H1 (cell line): ENCODE measurements around the gene HS1BP3. TPM values are rescaled to one million over a fixed set of nuclear protein-coding genes. Genes with fewer than 3 reads are reported as not detected.

Source experiments
- CTCF ChIA-PET: fragments of 300-600 bp; sonication (Branson Sonifier 250); formaldehyde crosslinking; loops from one replicate; lab custom pipeline; 2021; ENCODE audit not compliant: partially characterized antibody; lab: Charles Lee
- POLR2A ChIA-PET: fragments of 300-600 bp; sonication (Branson Sonifier 250); formaldehyde crosslinking; loops from one replicate; lab custom pipeline; 2021; ENCODE audit warnings: inconsistent platforms; ENCODE audit not compliant: partially characterized antibody; lab: Charles Lee
- DNase-seq, 2 experiments: peaks; one replicate each; pipeline versions ENCODE4 v3.0.0 to v3.0.0-alpha.2; 2010 to 2022; ENCODE audit warnings: low spot score in 2 of 2, low read depth in 1 of 2, mixed read lengths in 1 of 2
- FAIRE-seq: peaks from 2 replicates; lab custom pipeline; 2011; peaks lifted over from hg19 to GRCh38; lab: Jason Lieb, UNC
- H2AFZ ChIP-seq: 2 replicates; pipeline ENCODE4 v1.8.1; 2012; ENCODE audit warnings: low read length, inconsistent platforms
- H2AK5ac ChIP-seq: 2 replicates; pipeline ENCODE4 v1.6.1; 2013; ENCODE audit warnings: low read depth, low read length
- H2BK120ac ChIP-seq: replicated peaks from 2 replicates; pipeline ENCODE3; 2013; ENCODE audit warnings: low read depth, low read length, inconsistent platforms
- H2BK12ac ChIP-seq: 2 replicates; pipeline ENCODE4 v1.6.1; 2013; ENCODE audit warnings: low read depth, low read length
- H2BK15ac ChIP-seq: 2 replicates; pipeline ENCODE4 v1.6.1; 2013; ENCODE audit warnings: low read length
- H2BK20ac ChIP-seq: 2 replicates; pipeline ENCODE4 v1.6.1; 2013; ENCODE audit warnings: low read length
- H2BK5ac ChIP-seq: 2 replicates; pipeline ENCODE4 v1.6.1; 2013; ENCODE audit warnings: low read depth, low read length
- H3K14ac ChIP-seq: 2 replicates; pipeline ENCODE4 v1.6.1; 2013; ENCODE audit warnings: inconsistent platforms; ENCODE audit not compliant: insufficient read length
- H3K18ac ChIP-seq: 2 replicates; pipeline ENCODE4 v1.6.1; 2013; ENCODE audit warnings: low read length; ENCODE audit errors: extremely low read depth
- H3K23ac ChIP-seq: 2 replicates; pipeline ENCODE4 v1.6.1; 2013; ENCODE audit warnings: inconsistent platforms; ENCODE audit not compliant: insufficient read length
- H3K23me2 ChIP-seq: 2 replicates; pipeline ENCODE4 v1.6.1; 2013; ENCODE audit warnings: low read depth, low read length
- H3K27ac ChIP-seq: 2 replicates; pipeline ENCODE4 v1.6.1; 2011; ENCODE audit warnings: low read depth, low read length, inconsistent platforms
- H3K27me3 ChIP-seq, 4 experiments: replicated peaks in 1 of 4; 1 replicate in 1 of 4; 2 replicates in 3 of 4; pipeline versions ENCODE4 v1.6.1 to v1.8.1; 2011 to 2013; ENCODE audit warnings: low read length in 3 of 4, mild to moderate bottlenecking in 3 of 4, inconsistent platforms in 2 of 4, mixed read lengths in 2 of 4, moderate library complexity in 1 of 4; ENCODE audit not compliant: control insufficient read depth in 3 of 4, insufficient read depth in 3 of 4; ENCODE audit errors: extremely low read depth in 1 of 4
- H3K36me3 ChIP-seq, 4 experiments: 2 replicates each; pipeline versions ENCODE4 v1.6.1 to v1.8.1; 2011 to 2013; ENCODE audit warnings: mild to moderate bottlenecking in 4 of 4, low read length in 3 of 4, moderate library complexity in 2 of 4, control low read depth in 1 of 4, inconsistent platforms in 1 of 4; ENCODE audit not compliant: insufficient read depth in 4 of 4, control insufficient read depth in 2 of 4
- H3K4ac ChIP-seq: replicated peaks from 2 replicates; pipeline ENCODE3; 2013; ENCODE audit warnings: low read length, low read depth, mixed read lengths, inconsistent platforms; ENCODE audit not compliant: insufficient read length
- H3K4me1 ChIP-seq, 4 experiments: replicated peaks in 1 of 4; 1 replicate in 1 of 4; 2 replicates in 3 of 4; pipeline versions ENCODE4 v1.6.1 to v1.8.1; 2011 to 2013; ENCODE audit warnings: low read length in 3 of 4, inconsistent platforms in 2 of 4, mixed read lengths in 1 of 4; ENCODE audit not compliant: insufficient read depth in 4 of 4, control insufficient read depth in 3 of 4
- H3K4me2 ChIP-seq, 2 experiments: 2 replicates each; pipeline versions ENCODE4 v1.6.1 to v1.8.1; 2011 to 2013; ENCODE audit warnings: low read depth in 2 of 2, low read length in 2 of 2, control low read depth in 1 of 2, inconsistent platforms in 1 of 2, mild to moderate bottlenecking in 1 of 2; ENCODE audit not compliant: insufficient read depth in 1 of 2
- H3K4me3 ChIP-seq, 4 experiments: fragments of 200-600, 300-600 bp in 1 of 4; sonication (generic), shearing (Covaris generic), sonication (Bioruptor Twin) in 1 of 4; 2 replicates each; pipeline versions ENCODE4 v1.5.1 to v1.8.1; 2011 to 2016; ENCODE audit warnings: low read length in 4 of 4, low read depth in 3 of 4, control low read depth in 2 of 4, inconsistent platforms in 2 of 4, mild to moderate bottlenecking in 2 of 4, mixed read lengths in 1 of 4, moderate library complexity in 1 of 4; ENCODE audit not compliant: insufficient read depth in 2 of 4; ENCODE audit errors: extremely low read depth in 1 of 4
- H3K56ac ChIP-seq: replicated peaks from 2 replicates; pipeline ENCODE3; 2013; ENCODE audit warnings: low read depth, mild to moderate bottlenecking, mixed read lengths, low read length, inconsistent platforms; ENCODE audit not compliant: insufficient read length
- H3K79me1 ChIP-seq: 2 replicates; pipeline ENCODE4 v1.6.1; 2013; ENCODE audit warnings: low read depth, low read length, control low read depth
- H3K79me2 ChIP-seq, 2 experiments: 2 replicates each; pipeline versions ENCODE4 v1.6.1 to v1.8.1; 2012 to 2013; ENCODE audit warnings: low read length in 2 of 2, mild to moderate bottlenecking in 2 of 2, inconsistent platforms in 1 of 2; ENCODE audit not compliant: insufficient read depth in 2 of 2, control insufficient read depth in 1 of 2
- H3K9ac ChIP-seq, 4 experiments: replicated peaks in 1 of 4; 1 replicate in 1 of 4; 2 replicates in 3 of 4; pipeline versions ENCODE4 v1.6.1 to v1.8.1; 2011 to 2013; ENCODE audit warnings: low read depth in 3 of 4, low read length in 3 of 4, control low read depth in 2 of 4, mild to moderate bottlenecking in 2 of 4, moderate library complexity in 2 of 4, inconsistent platforms in 1 of 4; ENCODE audit errors: extremely low read depth in 1 of 4
- H3K9me3 ChIP-seq, 2 experiments: 2 replicates each; pipeline versions ENCODE4 v1.6.1 to v1.8.1; 2012 to 2013; ENCODE audit warnings: mild to moderate bottlenecking in 2 of 2, moderate library complexity in 2 of 2, control low read depth in 1 of 2, inconsistent platforms in 1 of 2, low read depth in 1 of 2, low read length in 1 of 2, mixed read lengths in 1 of 2; ENCODE audit not compliant: insufficient read depth in 2 of 2
- H4K20me1 ChIP-seq, 2 experiments: replicated peaks in 1 of 2; 2 replicates each; pipeline versions ENCODE3 to v1.8.1; 2011 to 2013; ENCODE audit warnings: inconsistent platforms in 2 of 2, low read length in 2 of 2, mild to moderate bottlenecking in 1 of 2; ENCODE audit not compliant: insufficient read depth in 2 of 2, control insufficient read depth in 1 of 2
- H4K5ac ChIP-seq: 2 replicates; pipeline ENCODE4 v1.6.1; 2013; ENCODE audit warnings: low read length, low read depth, mixed read lengths, inconsistent platforms; ENCODE audit not compliant: insufficient read length
- H4K8ac ChIP-seq: 2 replicates; pipeline ENCODE4 v1.8.0; 2013; ENCODE audit warnings: mild to moderate bottlenecking, moderate library complexity, low read length, inconsistent platforms; ENCODE audit not compliant: insufficient read depth; ENCODE audit errors: extremely low read depth
- H4K91ac ChIP-seq: replicated peaks from 2 replicates; pipeline ENCODE3; 2013; ENCODE audit warnings: low read length, mixed read lengths, inconsistent platforms; ENCODE audit not compliant: insufficient read length
- BACH1 ChIP-seq: IDR thresholded peaks from 2 replicates; pipeline ENCODE4 v1.6.1; 2012; ENCODE audit warnings: low read length, improper control_type of control experiment
- BCL11A ChIP-seq, 2 experiments: IDR thresholded peaks; one replicate each; pipeline ENCODE4 v1.6.1; 2011; ENCODE audit warnings: low read depth in 2 of 2, low read length in 2 of 2, mild to moderate bottlenecking in 2 of 2
- JUND ChIP-seq: IDR thresholded peaks from 2 replicates; pipeline ENCODE4 v1.6.1; 2011; ENCODE audit warnings: mild to moderate bottlenecking, improper control_type of control experiment, low read length
- NRF1 ChIP-seq: IDR thresholded peaks from 2 replicates; pipeline ENCODE4 v1.6.1; 2011; ENCODE audit warnings: mild to moderate bottlenecking, low read depth, low read length, improper control_type of control experiment
- POLR2AphosphoS5 ChIP-seq: IDR thresholded peaks from 2 replicates; pipeline ENCODE4 v1.6.1; 2011; ENCODE audit warnings: low read depth, low read length
- SAP30 ChIP-seq: fragments of 300-600 bp; sonication (generic); IDR thresholded peaks from 2 replicates; pipeline ENCODE4 v1.7.1; 2012; ENCODE audit warnings: low read length, moderate library complexity, mild to moderate bottlenecking, inconsistent platforms; ENCODE audit not compliant: insufficient read depth, insufficient replicate concordance
- SIN3A ChIP-seq, 2 experiments: IDR thresholded peaks in 1 of 2; conservative IDR thresholded peaks in 1 of 2; 2 replicates each; pipeline ENCODE4 v1.6.1; 2011 to 2012; ENCODE audit warnings: low read length in 2 of 2, improper control_type of control experiment in 1 of 2, low read depth in 1 of 2, mild to moderate bottlenecking in 1 of 2
- SIRT6 ChIP-seq: IDR thresholded peaks from one replicate; pipeline ENCODE4 v1.7.1; 2012; ENCODE audit warnings: low read length, inconsistent platforms
- SP2 ChIP-seq: IDR thresholded peaks from 2 replicates; pipeline ENCODE4 v1.6.1; 2012; ENCODE audit warnings: mild to moderate bottlenecking, low read length, inconsistent platforms
- TAF1 ChIP-seq: IDR thresholded peaks from 2 replicates; pipeline ENCODE4 v1.6.1; 2011; ENCODE audit warnings: mild to moderate bottlenecking, low read depth, low read length
- WGBS, 2 experiments: shearing (Covaris generic) in 1 of 2; methylation state at CpG; one replicate each; pipeline versions ENCODE4 v1.1.6 to v1.1.7; 2013 to 2015; ENCODE audit warnings: low lambda C conversion rate in 2 of 2, mixed read lengths in 2 of 2, inconsistent platforms in 1 of 2, low coverage in 1 of 2, missing lambda C conversion rate in 1 of 2; ENCODE audit not compliant: insufficient replicate concordance in 2 of 2, insufficient coverage in 1 of 2, insufficient read length in 1 of 2; ENCODE audit errors: extremely low coverage in 1 of 2, missing lambda C conversion rate in 1 of 2; 5-methylcytosine and 5-hydroxymethylcytosine counted together
- polyA plus RNA-seq, 7 experiments: library from polyadenylated mRNA; depleted of rRNA in 3 of 7; stranded (reverse) in 5 of 7; unstranded in 2 of 7; fragments of >200 nt in 5 of 7; fragments of 200-250 nt in 2 of 7; gene quantifications; 1 replicate in 5 of 7; 2 replicates in 1 of 7; 4 replicates in 1 of 7; pipeline versions ENCODE4 v1.2.1 to v1.2.3, GENCODE V29; 2011 to 2013; ENCODE audit warnings: missing spikeins in 2 of 7, mixed read lengths in 2 of 7
- total RNA-seq: library from RNA; stranded (reverse); fragmentation: NEBNext Ultra II Directional; extraction: Animal tissue kit (Norgen Biotek cat#: 25700); gene quantifications from 2 replicates; pipeline ENCODE4 v1.2.1, GENCODE V29; 2021
- TF ChIP-seq, protein P1 (sequence below), 3 experiments: IDR thresholded peaks; 1 replicate in 2 of 3; 2 replicates in 1 of 3; pipeline versions ENCODE4 v1.5.1 to v1.6.1; 2011; ENCODE audit warnings: low read length in 3 of 3, mild to moderate bottlenecking in 3 of 3, inconsistent platforms in 2 of 3, low read depth in 1 of 3, moderate library complexity in 1 of 3; ENCODE audit not compliant: insufficient read depth in 1 of 3; ENCODE audit errors: control extremely low read depth in 1 of 3

The HS1BP3 gene
- total and polyA plus RNA-seq, 2 of the 8 experiments (the other 6 are each of a cell fraction or from before 2014, with no cell fraction given), result 11.1 to 11.3 TPM

GRCh38 chr2:20667151-20667530, 16.2 kb upstream of the HS1BP3 start:
- no peak overlapping the region for H2AFZ ChIP-seq
- no peak overlapping the region for H2BK15ac ChIP-seq
- ChIA-PET CTCF (interaction anchor here (0.6 to 8.9 kb wide), 7 partner anchors 9 to 1343 kb away, joined by 3 to 266 read pairs (median 6); partner anchors contain the start of gene HS1BP3), POLR2A (interaction anchor here (1.6 to 2.2 kb wide), 3 partner anchors 8 to 220 kb away, joined by 5 to 8 read pairs (median 8); partner anchors contain the start of genes HS1BP3 and RHOB)
- no peak overlapping the region for H2BK12ac ChIP-seq
- peak overlapping the region; percentile 40 to 76 (median 48) for H3K4me3 ChIP-seq
- peaks cover 0 to 5% (median 0%) of the 10 kb centered on the region in 4 experiments; a peak in 1 of 8 replicates for H3K36me3 ChIP-seq
- H2BK20ac ChIP-seq, result no peak overlapping the region
- H3K4me1 ChIP-seq, result peaks cover 0 to 27% (median 13%) of the 10 kb centered on the region in 4 experiments; a peak in 6 of 7 replicates
- H3K4ac ChIP-seq, result no peak overlapping the region
- WGBS, 2 experiments, result 0% methylated on average over 20 of the region's 62 CpGs; no CpG with 5 or more reads in 1 of the 2 experiments
- no peak overlapping the region for H2AK5ac ChIP-seq
- H3K9ac ChIP-seq, result no peak overlapping the region
- no peaks in the 10 kb centered on the region for H3K79me1 ChIP-seq
- H2BK5ac ChIP-seq, result no peak overlapping the region
- FAIRE-seq, result no peak
- no peak overlapping the region for H4K91ac ChIP-seq
- H3K4me2 ChIP-seq, result peak overlapping the region; percentile 67 to 88
- no peak overlapping the region for H3K27ac ChIP-seq
- no peak overlapping the region for H3K18ac ChIP-seq
- no peak overlapping the region for H3K23ac ChIP-seq
- no peaks in the 10 kb centered on the region for H3K79me2 ChIP-seq
- no peak overlapping the region for H3K56ac ChIP-seq
- no peak overlapping the region for H2BK120ac ChIP-seq
- H4K8ac ChIP-seq, result no peak overlapping the region
- no peak overlapping the region for H3K14ac ChIP-seq
- H3K23me2 ChIP-seq, result peaks cover 17% of the 10 kb centered on the region; the same call in 1 of the 2 replicates
- DNase-seq, result no peak
- peaks cover 2 to 16% of the 10 kb centered on the region in 2 experiments for H4K20me1 ChIP-seq
- no peak overlapping the region for H4K5ac ChIP-seq
- H3K9me3 ChIP-seq, result no peaks in the 10 kb centered on the region; a peak in 1 of 4 replicates
- peaks cover 88 to 96% (median 96%) of the 10 kb centered on the region in 4 experiments for H3K27me3 ChIP-seq
- no peak for TF ChIP-seq BACH1
- no peak for TF ChIP-seq BCL11A (IDR thresholded peaks at IDR 0.05; ENCODE audit: low read depth in 2 of 2, low read length in 2 of 2)
- TF ChIP-seq SIN3A (conservative IDR thresholded peaks at IDR 0.05 in 1 of 2, IDR thresholded peaks at IDR 0.05 in 1 of 2; ENCODE audit: low read depth in 1 of 2, low read length in 2 of 2), result no peak
- TF ChIP-seq SIRT6, result no peak
- TF ChIP-seq JUND, result no peak
- TF ChIP-seq TAF1, result no peak
- TF ChIP-seq POLR2AphosphoS5, result no peak
- TF ChIP-seq NRF1, result no peak
- TF ChIP-seq SAP30, result no peak
- TF ChIP-seq, protein P1, sequence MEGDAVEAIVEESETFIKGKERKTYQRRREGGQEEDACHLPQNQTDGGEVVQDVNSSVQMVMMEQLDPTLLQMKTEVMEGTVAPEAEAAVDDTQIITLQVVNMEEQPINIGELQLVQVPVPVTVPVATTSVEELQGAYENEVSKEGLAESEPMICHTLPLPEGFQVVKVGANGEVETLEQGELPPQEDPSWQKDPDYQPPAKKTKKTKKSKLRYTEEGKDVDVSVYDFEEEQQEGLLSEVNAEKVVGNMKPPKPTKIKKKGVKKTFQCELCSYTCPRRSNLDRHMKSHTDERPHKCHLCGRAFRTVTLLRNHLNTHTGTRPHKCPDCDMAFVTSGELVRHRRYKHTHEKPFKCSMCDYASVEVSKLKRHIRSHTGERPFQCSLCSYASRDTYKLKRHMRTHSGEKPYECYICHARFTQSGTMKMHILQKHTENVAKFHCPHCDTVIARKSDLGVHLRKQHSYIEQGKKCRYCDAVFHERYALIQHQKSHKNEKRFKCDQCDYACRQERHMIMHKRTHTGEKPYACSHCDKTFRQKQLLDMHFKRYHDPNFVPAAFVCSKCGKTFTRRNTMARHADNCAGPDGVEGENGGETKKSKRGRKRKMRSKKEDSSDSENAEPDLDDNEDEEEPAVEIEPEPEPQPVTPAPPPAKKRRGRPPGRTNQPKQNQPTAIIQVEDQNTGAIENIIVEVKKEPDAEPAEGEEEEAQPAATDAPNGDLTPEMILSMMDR (IDR thresholded peaks at IDR 0.05; ENCODE audit: control extremely low read depth in 1 of 3, insufficient read depth in 1 of 3, low read depth in 1 of 3, low read length in 3 of 3), result no peak
- no peak for TF ChIP-seq SP2
